Bone marrow (tissue), 2 donors: ENCODE results near the gene FOXS1.
A peak's percentile ranks its signal among the peaks of the same experiment; 100 is the strongest.
"Not testable (repeated sequence)": the region's sequence is repeated elsewhere in the genome, so short reads cannot be mapped to it uniquely, and the experiment has no call there.

Experiments
- DNase-seq, 2 donors: peaks; one replicate each; lab custom pipeline; 2025; lab: John Stamatoyannopoulos, UW

The FOXS1 gene

GRCh38 chr20:31839782-31840487 is 5.5 kb downstream of the FOXS1 start:
- DNase-seq = no peak

GRCh38 chr20:31838646-31839292 is 6.6 kb downstream of the FOXS1 start:
- DNase-seq = no peak

GRCh38 chr20:31837896-31838397 is 7.5 kb downstream of the FOXS1 start:
- peak; percentile 4 to 36 for DNase-seq

DNA sequence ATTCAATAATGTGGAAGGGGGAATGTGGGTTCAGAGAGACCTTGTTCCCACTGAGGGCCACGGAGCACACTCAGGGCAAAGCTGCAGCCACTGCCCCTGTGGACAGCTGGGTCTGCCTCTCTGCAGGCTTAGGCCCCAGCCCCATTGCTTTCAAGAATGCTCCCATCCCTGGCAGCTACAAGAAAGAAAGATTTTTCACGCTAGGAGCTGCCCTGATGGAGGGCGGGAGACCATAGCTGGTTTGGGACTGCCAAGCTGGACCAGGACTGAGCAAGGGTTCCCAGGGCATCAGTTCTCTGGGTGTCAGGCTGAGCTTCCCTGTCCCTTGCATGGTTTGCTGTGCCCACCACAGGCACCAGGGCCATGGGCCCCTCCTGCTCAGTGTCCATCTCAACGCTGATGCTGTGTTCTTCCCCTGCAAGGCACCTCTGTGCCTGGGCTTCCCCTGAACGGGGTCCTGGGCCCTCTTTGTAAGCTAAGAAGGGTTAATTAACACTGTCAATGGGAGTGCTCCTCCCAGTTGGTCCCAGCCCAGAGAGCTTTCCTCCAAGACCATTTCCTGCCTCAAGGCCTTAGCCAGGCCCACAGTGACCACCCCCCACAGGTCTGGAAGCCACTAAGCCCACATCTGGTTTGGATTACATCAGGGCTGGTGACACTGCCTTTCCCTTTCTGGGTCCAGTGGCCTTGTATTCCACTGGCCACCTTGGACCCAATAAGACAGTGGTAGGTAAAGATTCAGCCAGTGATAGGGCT is 8.4 kb downstream of the FOXS1 start:
- DNase-seq = no peak

DNA sequence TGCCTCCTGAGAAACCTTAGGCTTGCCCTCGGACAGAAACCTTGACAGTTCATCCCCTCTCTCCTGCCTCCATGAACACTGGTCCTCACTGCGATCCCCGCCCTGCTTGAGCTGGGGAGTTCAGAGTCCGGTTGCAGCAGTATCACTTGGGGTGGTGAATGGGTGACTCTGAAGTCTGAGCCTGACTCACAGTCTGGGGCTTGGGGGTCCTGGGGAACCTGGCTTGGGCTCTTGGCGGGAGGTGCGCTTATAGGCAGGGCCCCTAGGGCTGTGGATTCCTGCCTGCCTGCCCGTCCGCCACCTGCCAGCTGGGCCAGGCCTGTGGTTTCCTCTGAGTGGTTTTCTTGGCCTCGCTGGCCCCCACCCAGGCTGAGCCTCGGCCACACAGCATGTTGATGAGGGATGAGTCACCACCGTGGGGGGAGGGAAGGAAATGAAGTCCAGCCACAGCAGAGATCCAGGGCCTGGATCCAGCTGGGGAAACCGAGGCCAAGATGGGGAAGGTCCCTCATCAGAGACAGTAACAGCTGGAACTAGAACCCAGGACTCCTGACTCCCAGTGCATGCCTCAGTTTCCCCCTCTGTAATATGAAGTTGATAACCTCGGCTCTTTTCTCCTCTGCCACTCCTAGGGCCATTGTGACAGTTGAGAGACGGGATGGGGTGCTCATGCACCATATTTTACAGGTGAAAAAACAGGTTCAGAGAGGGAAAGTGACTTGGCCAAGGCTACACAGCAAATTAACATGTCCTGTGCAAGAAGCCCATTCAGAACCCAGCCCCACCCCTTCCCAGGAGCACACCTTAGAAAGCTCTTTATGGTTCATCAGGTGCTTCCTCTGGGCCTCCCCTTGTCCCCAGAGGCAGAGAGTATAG is 9.2 kb downstream of the FOXS1 start:
- peak; percentile 61 to 75 for DNase-seq

GRCh38 chr20:31835554-31835953 is 9.8 kb downstream of the FOXS1 start:
- no peak for DNase-seq

DNA sequence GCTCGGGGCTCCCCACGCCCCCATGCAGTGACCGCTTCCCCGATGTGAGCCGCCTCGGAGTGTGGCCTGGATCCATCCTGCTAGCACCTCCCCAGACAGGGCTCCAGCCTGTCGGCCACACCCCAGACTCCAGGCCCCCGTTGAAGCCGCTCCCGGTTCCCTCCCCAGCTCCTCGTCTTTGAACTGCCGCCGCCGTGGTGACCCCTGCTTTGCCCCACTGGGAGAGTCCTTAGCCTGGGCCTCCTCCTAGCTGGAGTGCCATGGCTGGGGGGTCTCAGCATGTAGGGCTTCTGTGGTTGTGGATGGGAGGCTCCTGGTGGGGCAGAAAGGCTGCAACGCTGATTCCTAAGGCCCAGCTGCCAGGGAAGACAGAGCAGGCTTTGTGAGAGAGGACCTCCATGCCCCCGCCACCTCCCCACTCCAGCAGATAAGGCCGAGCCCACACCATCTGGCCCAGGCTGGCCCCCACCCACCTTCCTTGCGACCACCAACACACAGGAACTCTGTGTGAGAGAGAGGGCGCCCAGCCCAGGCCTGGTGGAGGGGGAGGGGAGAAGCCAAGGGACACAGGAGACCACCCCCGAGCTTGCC is 11.4 kb downstream of the FOXS1 start:
- no peak for DNase-seq

DNA sequence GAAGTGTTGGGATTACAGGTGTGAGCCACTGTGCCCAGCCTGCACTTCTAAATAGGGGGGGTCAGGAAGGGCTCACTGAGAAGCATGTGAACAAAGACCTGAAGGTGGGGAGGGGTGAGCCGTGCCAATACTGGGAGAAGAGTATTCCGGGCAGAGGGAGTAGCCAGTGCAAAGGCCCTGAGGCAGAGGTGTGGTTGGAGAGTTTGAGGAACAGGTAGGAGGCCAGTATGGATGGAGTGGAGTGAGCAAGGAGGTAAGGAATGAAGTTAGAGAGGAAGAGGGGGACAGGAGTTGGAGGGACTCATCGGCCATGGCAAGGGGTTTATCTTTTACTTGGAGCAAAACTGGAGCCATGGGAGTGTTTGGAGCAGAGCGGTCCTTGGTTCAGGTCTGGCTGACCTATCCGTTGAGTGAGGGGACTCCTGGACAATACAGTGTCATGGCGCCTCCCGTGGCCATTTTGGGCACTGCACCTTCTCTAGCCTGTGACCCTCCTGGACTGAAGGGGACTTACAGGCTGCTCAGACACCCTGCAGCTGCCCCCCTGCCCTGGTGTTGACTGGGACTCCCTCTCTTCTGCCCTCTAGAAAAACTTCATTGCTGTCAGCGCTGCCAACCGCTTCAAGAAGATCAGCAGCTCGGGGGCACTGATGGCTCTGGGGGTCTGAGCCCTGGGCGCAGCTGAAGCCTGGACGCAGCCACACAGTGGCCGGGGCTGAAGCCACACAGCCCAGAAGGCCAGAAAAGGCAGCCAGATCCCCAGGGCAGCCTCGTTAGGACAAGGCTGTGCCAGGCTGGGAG is 12.1 kb downstream of the FOXS1 start:
- peak; percentile 22 to 45 for DNase-seq

GRCh38 chr20:31831771-31832306 is 13.6 kb downstream of the FOXS1 start:
- DNase-seq = no peak

DNA sequence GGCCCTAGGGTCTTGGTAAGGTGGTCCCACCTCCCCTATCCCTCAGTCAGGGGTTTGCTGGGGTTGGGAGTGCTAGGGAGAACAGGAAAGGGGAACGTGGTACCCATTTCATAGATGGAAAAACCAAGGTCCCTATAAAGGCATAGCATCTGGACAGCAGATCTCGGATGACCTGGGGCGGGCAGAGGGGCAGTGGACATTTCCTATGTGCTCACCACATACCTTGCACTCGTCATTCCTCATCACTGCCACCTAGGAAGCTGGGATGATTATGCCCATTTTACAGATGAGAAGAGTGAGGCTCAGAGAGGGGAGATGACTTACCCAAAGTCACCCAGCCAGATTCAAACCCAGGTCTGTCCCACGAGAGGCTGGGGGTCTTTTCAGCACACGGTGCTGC is 14.2 kb downstream of the FOXS1 start:
- no peak for DNase-seq

DNA sequence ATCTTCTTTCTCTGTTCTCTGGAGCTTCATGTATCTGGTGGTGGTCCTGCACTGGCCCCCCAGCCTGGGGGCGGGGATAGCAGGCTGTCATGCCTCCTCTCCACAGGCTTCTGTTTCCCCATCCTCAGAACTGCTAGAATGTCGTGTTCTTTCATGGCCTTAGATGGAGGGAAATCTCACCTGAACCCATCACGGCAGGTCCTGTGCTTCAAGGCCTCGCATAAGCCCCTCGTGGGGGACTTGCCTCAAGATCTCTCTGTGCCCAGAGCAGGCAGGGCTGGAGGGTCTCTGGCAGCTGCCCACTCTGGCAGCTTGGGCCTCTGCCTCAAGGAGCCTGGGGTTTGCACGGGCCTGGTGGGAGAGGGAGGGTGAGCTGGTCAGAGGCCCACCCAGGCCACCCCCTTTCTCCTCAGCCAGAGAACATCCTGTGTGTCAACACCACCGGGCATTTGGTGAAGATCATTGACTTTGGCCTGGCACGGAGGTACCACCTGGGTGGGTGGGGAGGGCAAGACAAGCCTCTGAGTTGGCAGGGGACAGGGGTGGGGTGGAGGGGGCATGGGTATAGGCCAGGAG is 14.9 kb downstream of the FOXS1 start:
- no peak for DNase-seq

DNA sequence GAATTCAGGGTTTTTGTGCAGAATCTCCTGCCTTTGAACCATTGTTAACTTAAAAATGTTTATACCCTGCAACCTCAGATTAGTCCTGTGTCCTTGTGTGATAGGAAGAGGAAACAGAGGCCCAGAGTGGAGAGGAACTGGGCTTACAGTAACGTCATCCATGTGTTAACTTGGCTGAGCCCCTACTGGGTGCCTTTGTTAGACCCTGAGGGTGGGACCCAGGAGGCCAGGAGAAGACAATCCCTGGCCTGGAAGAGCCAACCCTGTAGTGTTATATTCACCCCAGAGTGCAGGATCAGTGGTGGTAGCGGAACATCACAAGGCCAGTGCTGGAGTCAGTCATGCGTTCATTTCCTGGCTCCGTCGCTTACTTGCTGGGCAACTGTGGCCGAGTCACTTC is 15.7 kb downstream of the FOXS1 start:
- no peak for DNase-seq

DNA sequence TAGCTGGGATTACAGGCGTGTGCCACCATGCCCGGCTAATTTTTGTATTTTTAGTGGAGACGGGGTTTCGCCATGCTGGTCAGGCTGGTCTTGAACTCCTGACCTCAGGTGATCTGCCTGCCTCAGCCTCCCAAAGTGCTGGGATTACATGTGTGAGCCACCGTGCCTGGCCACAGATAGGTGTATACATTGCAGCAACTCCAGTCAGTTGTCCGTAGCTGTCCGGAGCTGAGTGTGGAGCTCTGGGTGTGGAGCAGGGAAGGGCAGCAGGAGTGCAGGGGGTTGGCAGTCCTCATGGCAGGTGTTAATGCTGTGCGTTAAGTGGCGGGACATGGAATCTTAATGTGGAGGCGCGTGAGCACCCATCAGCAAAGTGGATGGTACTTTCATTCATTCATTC is 17.4 kb downstream of the FOXS1 start:
- DNase-seq = not testable (repeated sequence)

DNA sequence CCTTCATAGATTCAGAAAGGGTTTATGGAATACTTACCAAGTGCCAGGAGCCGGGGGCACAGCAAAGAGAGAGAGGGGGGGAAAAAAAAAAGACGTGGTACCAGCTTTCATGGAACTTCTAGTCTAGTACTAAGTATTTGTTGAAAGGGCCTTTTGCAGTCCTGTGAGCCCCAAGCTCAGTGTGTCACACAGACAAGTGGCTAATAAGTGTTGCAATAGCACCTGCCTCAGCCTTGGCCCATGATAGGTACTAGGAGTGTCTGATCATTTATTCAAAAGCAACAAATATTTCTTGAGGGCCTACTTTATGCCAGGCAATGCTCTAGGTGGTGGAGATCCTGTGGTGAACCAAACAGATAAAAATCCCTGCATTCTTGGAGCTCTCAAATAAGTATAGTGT is 18.3 kb downstream of the FOXS1 start:
- DNase-seq = no peak

GRCh38 chr20:31826074-31826473 is 19.3 kb downstream of the FOXS1 start:
- DNase-seq = no peak

DNA sequence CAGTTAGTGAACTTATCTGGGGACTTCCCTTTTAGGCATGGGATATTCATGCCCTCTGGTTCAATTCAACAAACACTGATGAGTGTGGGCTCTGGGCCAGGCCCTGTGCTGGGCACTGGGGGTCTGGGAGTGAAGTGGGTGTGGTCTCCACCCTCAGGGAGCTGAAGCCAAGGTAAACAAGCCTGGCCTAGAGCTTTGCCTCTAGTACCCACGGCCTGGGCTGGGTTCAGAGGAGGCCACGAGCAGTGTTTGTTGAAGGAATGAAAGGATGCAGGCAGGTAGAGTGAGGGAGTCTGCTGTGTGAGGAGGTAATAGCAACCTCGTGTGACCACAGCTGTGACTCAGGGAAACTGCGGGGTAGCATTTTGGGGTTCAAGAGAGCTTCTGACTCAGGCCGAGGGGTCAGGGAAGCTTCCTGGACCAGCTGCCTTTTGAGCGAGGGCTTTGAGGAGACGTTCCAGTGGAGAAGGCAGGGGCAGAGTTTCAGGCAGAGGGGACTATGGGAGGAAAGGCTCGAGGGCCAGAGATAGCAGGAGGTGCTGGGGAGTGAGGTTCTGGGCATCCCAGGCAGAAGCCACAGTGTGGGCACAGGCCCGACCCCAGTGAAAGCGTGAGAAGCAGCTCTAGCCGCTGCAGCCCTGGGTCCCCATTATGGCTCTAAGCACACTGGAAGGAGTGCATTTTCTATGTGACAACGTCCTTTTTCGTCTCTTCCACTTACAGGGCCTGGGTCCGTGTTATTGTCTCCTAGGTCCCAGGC is 20.7 kb downstream of the FOXS1 start:
- DNase-seq = no peak

DNA sequence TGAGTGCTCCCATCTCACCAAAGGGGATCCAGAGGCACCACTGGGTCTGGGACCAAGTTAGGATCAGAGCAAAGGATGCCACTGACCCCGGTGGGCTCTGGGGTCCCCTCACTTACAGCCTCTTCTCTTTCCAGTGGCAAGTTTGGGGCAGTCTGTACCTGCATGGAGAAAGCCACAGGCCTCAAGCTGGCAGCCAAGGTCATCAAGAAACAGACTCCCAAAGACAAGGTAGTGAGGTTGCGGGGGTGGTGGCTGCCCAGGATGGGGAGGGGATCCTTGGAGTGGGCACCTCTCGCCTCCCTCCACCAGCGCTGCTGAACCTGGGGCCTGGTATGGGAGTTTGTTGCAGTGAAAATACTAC is 21.3 kb downstream of the FOXS1 start:
- no peak for DNase-seq

DNA sequence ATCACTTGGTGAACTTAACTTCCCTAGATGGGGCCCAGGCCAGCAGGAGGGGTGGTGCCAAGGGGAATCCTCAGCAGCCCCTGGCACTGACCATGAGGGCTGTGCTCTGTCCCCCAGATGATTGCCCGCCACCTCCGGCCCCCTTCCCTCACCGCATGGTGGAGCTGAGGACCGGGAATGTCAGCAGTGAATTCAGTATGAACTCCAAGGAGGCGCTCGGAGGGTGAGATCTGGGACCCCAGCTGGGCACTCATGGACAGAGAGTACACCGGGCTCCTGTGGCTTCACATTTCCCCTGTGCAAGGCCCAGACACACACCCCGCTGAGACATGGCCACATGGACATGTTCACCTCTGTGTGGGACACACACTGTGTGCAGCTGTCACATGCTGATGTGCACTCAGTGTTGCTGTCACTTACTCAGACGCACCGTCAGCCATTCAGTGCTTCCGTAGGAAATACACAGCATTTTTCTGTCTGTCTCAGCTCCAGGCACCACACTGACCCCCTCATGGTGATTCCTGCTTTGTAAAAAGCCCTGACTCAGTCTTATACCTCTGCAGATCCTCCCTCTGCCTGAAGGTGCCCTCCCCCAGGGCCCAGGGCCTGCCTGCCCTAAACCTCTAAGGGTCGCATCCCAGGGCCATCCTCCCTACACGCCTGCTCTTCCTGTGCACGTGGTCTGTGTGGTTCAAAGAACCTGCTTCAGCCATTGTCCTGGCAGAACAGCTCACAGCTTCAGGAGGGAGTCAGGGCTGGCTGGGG is 21.9 kb downstream of the FOXS1 start:
- peak in 1 of 2 donors; percentile 30 for DNase-seq
